HCT116 (cell line): Measurements from ENCODE around the gene LIN28A. TPM values are rescaled to one million over a fixed set of nuclear protein-coding genes. Genes with fewer than 3 reads are reported as not detected.

Source experiments
- ATAC-seq: fragments of 200-7000 bp; cut with Tn5 transposase; 2 replicates; pipeline ENCODE4 v1.9.1; 2020; ENCODE audit warnings: mild to moderate bottlenecking, moderate library complexity
- BruUV-seq: library from RNA; stranded (reverse); fragments of 400-500 nt; replicated peaks from 2 replicates; lab custom pipeline; 2021; lab: Mats Ljungman, UMichigan
- CTCF ChIA-PET: fragments of 300-600 bp; sonication (Branson Sonifier 250); formaldehyde crosslinking; loops from one replicate; lab custom pipeline; 2021; ENCODE audit warnings: antibody characterized with exemption; lab: Charles Lee
- POLR2A ChIA-PET: fragments of 300-600, 350-600 bp; sonication (Branson Sonifier 250); formaldehyde crosslinking; loops from one replicate; lab custom pipeline; 2021; ENCODE audit warnings: antibody characterized with exemption; lab: Charles Lee
- RAD21 ChIA-PET, 2 experiments: fragments of 300-600 bp; sonication (Branson Sonifier 250); formaldehyde crosslinking; loops; one replicate each; lab custom pipeline; 2023; ENCODE audit warnings: low total read pairs in 2 of 2; ENCODE audit not compliant: uncharacterized antibody in 2 of 2, unreplicated experiment in 2 of 2, low non-redundant PET in 1 of 2; lab: Charles Lee
- DNase-seq: peaks from one replicate; pipeline ENCODE4 v3.0.0-alpha.2; 2010; ENCODE audit warnings: low read depth, low spot score
- H2AFZ ChIP-seq: fragments of 200-600 bp; shearing (Covaris generic), sonication (generic); 2 replicates; pipeline ENCODE4 v1.6.1; 2017; ENCODE audit warnings: low read depth, mixed run types, mixed read lengths, antibody characterized with exemption, low read length; ENCODE audit not compliant: poor library complexity, severe bottlenecking
- H3K27ac ChIP-seq: 2 replicates; pipeline ENCODE4 v1.5.1; 2012; ENCODE audit warnings: low read depth, low read length
- H3K27me3 ChIP-seq: fragments of 200-600 bp; sonication (generic); 2 replicates; pipeline ENCODE4 v1.6.1; 2016; ENCODE audit warnings: mixed run types, low read length, mixed read lengths; ENCODE audit not compliant: insufficient read depth
- H3K36me3 ChIP-seq, 2 experiments: fragments of 200-500 bp in 1 of 2; fragments of 200-600 bp in 1 of 2; sonication (Bioruptor generic) in 1 of 2; sonication (generic) in 1 of 2; 2 replicates each; pipeline versions ENCODE4 v1.5.1 to v1.6.1; 2014 to 2016; ENCODE audit warnings: low read length in 2 of 2, inconsistent platforms in 1 of 2, mixed read lengths in 1 of 2, mixed run types in 1 of 2; ENCODE audit not compliant: insufficient read depth in 2 of 2, control insufficient read depth in 1 of 2
- H3K4me1 ChIP-seq, 2 experiments: fragments of 200-600 bp in 1 of 2; sonication (generic) in 1 of 2; 2 replicates each; pipeline versions ENCODE4 v1.5.1 to v1.6.1; 2012 to 2017; ENCODE audit warnings: low read length in 2 of 2, inconsistent platforms in 1 of 2, mild to moderate bottlenecking in 1 of 2, mixed read lengths in 1 of 2, mixed run types in 1 of 2, moderate library complexity in 1 of 2; ENCODE audit not compliant: insufficient read depth in 2 of 2, control insufficient read depth in 1 of 2
- H3K4me2 ChIP-seq: fragments of 200-600 bp; sonication (generic); 2 replicates; pipeline ENCODE4 v1.6.1; 2017; ENCODE audit warnings: mixed run types, low read length, mixed read lengths
- H3K4me3 ChIP-seq, 2 experiments: fragments of 200-600 bp in 1 of 2; sonication (generic) in 1 of 2; replicated peaks in 1 of 2; 2 replicates each; pipeline ENCODE4 v1.5.1; 2011 to 2016; ENCODE audit warnings: low read length in 2 of 2, control low read depth in 1 of 2, low read depth in 1 of 2, mild to moderate bottlenecking in 1 of 2, mixed read lengths in 1 of 2, mixed run types in 1 of 2
- H3K79me2 ChIP-seq: fragments of 200-600 bp; sonication (generic); 2 replicates; pipeline ENCODE4 v1.6.1; 2017; ENCODE audit warnings: mild to moderate bottlenecking, mixed run types, low read length, moderate library complexity, mixed read lengths; ENCODE audit not compliant: insufficient read depth
- H3K9ac ChIP-seq: fragments of 200-600 bp; sonication (generic); 2 replicates; pipeline ENCODE4 v1.6.1; 2016; ENCODE audit warnings: low read length, mixed read lengths
- H3K9me2 ChIP-seq: fragments of 200-600 bp; sonication (generic), shearing (Covaris generic); 2 replicates; pipeline ENCODE4 v1.6.1; 2017; ENCODE audit warnings: mixed run types, mild to moderate bottlenecking, moderate library complexity; ENCODE audit not compliant: insufficient read depth
- H3K9me3 ChIP-seq, 2 experiments: fragments of 200-500 bp in 1 of 2; fragments of 200-600 bp in 1 of 2; sonication (Bioruptor generic) in 1 of 2; sonication (generic) in 1 of 2; 2 replicates each; pipeline ENCODE4 v1.6.1; 2014 to 2017; ENCODE audit warnings: low read length in 2 of 2, mixed read lengths in 2 of 2, inconsistent platforms in 1 of 2, low read depth in 1 of 2, mild to moderate bottlenecking in 1 of 2, mixed run types in 1 of 2, moderate library complexity in 1 of 2; ENCODE audit not compliant: control insufficient read depth in 1 of 2, insufficient read depth in 1 of 2
- H4K20me1 ChIP-seq: fragments of 200-600 bp; sonication (generic), shearing (Covaris generic); 2 replicates; pipeline ENCODE4 v1.6.1; 2017; ENCODE audit warnings: mixed run types, mild to moderate bottlenecking, moderate library complexity; ENCODE audit not compliant: insufficient read depth
- CEBPB ChIP-seq: IDR thresholded peaks from 2 replicates; pipeline ENCODE4 v1.6.1; 2012; ENCODE audit warnings: low read depth
- JUND ChIP-seq: IDR thresholded peaks from 2 replicates; pipeline ENCODE4 v1.6.1; 2012
- POLR2AphosphoS5 ChIP-seq: IDR thresholded peaks from 2 replicates; pipeline ENCODE4 v1.6.1; 2011; ENCODE audit warnings: mild to moderate bottlenecking, low read depth, low read length, moderate library complexity
- RAD21 ChIP-seq: IDR thresholded peaks from 2 replicates; pipeline ENCODE4 v1.6.1; 2012; ENCODE audit warnings: low read depth, mild to moderate bottlenecking
- SIN3A ChIP-seq: IDR thresholded peaks from 2 replicates; pipeline ENCODE4 v1.6.1; 2012; ENCODE audit warnings: low read depth
- SRF ChIP-seq: IDR thresholded peaks from 2 replicates; pipeline ENCODE4 v1.6.1; 2012; ENCODE audit warnings: low read depth
- YY1 ChIP-seq: IDR thresholded peaks from 2 replicates; pipeline ENCODE4 v1.6.1; 2011; ENCODE audit warnings: low read length, low read depth, moderate library complexity, mild to moderate bottlenecking; ENCODE audit not compliant: insufficient replicate concordance; ENCODE audit errors: extremely low read depth
- intact Hi-C: fragments of 100-400 bp; cut with micrococcal nuclease; formaldehyde crosslinking; loops from 2 replicates; pipeline ENCODE4 v1.10.0; 2022
- total RNA-seq: library from RNA; stranded (reverse); gene quantifications from one replicate; pipeline ENCODE4 v1.2.1, GENCODE V29; 2021; ENCODE audit not compliant: unreplicated experiment
- TF ChIP-seq, protein P1 (sequence below): IDR thresholded peaks from 2 replicates; pipeline ENCODE4 v1.6.1; 2012
- TF ChIP-seq, protein P2 (sequence below): IDR thresholded peaks from 2 replicates; pipeline ENCODE4 v1.6.1; 2012; ENCODE audit warnings: low read depth

LIN28A gene
- total RNA-seq, 1 experiment from 2014 or later: 1.4 TPM

DNA sequence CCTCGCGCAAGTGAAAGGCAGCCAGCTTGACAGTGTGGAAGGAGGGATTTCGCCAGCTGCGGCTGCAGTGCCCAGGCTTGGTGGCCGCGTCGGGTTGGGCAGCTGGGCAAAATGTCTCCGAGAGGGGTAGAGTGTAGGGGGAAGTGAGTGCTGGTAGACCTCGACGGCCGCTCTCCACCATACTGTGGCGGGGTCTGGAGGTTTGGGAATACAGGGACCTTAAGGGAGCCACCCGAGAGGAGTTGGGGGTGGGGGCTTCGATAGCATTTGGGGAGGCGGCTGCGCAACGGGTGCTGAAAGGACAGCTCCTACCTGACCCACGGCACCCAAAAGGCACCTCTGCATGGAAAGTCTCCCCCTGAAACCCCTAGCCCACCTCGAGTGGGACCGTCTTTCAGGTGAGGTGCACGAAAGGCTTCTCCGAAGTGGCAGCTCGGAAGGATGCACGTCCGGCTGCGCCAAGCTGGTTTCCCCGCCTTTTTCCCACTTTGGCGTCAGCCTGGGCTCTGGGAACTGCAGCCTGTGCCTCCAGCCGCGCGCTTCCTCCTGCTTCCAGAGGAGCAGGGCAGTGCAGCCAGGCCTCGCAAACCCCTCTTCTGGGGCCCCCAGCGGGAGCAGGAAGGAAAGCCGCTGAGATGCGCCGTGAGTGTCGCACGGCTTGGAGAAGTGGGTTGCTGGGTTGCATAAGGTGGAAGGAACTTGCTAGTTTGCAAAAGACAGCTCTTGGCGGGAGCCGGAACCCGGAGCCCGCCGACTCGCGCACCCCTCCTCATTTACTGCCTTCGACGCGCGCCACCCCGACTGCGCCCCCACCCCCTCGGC is 61.1 kb downstream of the LIN28A start:
- peaks cover 20% of the 10 kb centered on the region; the same call in 1 of the 2 replicates for H4K20me1 ChIP-seq
- peaks cover 23% of the 10 kb centered on the region for H3K79me2 ChIP-seq
- peak overlapping the region; percentile 60 to 83 for H3K4me3 ChIP-seq
- no peaks in the 10 kb centered on the region for H3K9me3 ChIP-seq
- peaks cover 15 to 37% of the 10 kb centered on the region in 2 experiments for H3K36me3 ChIP-seq
- ChIA-PET CTCF (interaction anchor here (0.6 to 1.8 kb wide), 5 partner anchors 9 to 450 kb away, joined by 3 to 6 read pairs (median 4); no protein-coding TSS in a partner anchor), POLR2A (interaction anchor here (0.6 to 1.1 kb wide), 2 partner anchors 13 to 112 kb away, joined by 3 read pairs; no protein-coding TSS in a partner anchor), RAD21 (no interaction called here)
- peaks cover 13 to 39% of the 10 kb centered on the region in 2 experiments for H3K4me1 ChIP-seq
- DNase-seq (peak; percentile 31), ATAC-seq (peak; percentile 49)
- no peaks in the 10 kb centered on the region for H3K27me3 ChIP-seq
- H2AFZ ChIP-seq: no peak overlapping the region
- TF ChIP-seq RAD21 (no peak), POLR2AphosphoS5 (no peak), YY1 (no peak), JUND (no peak), SIN3A (no peak), CEBPB (no peak), SRF (no peak)
- TF ChIP-seq, protein P1, sequence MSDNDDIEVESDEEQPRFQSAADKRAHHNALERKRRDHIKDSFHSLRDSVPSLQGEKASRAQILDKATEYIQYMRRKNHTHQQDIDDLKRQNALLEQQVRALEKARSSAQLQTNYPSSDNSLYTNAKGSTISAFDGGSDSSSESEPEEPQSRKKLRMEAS: peak; percentile 31; the same call in 1 of the 2 replicates
- TF ChIP-seq, protein P2, sequence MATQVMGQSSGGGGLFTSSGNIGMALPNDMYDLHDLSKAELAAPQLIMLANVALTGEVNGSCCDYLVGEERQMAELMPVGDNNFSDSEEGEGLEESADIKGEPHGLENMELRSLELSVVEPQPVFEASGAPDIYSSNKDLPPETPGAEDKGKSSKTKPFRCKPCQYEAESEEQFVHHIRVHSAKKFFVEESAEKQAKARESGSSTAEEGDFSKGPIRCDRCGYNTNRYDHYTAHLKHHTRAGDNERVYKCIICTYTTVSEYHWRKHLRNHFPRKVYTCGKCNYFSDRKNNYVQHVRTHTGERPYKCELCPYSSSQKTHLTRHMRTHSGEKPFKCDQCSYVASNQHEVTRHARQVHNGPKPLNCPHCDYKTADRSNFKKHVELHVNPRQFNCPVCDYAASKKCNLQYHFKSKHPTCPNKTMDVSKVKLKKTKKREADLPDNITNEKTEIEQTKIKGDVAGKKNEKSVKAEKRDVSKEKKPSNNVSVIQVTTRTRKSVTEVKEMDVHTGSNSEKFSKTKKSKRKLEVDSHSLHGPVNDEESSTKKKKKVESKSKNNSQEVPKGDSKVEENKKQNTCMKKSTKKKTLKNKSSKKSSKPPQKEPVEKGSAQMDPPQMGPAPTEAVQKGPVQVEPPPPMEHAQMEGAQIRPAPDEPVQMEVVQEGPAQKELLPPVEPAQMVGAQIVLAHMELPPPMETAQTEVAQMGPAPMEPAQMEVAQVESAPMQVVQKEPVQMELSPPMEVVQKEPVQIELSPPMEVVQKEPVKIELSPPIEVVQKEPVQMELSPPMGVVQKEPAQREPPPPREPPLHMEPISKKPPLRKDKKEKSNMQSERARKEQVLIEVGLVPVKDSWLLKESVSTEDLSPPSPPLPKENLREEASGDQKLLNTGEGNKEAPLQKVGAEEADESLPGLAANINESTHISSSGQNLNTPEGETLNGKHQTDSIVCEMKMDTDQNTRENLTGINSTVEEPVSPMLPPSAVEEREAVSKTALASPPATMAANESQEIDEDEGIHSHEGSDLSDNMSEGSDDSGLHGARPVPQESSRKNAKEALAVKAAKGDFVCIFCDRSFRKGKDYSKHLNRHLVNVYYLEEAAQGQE: peak; percentile 62
- H3K27ac ChIP-seq: peak overlapping the region; percentile 100
- TSS peak; percentile 59 for BruUV-seq
- H3K9ac ChIP-seq: peak overlapping the region; percentile 99
- intact Hi-C loops: no loop called here
- H3K9me2 ChIP-seq: no peaks in the 10 kb centered on the region
- H3K4me2 ChIP-seq: peak overlapping the region; percentile 99
